ENCODE data around the gene GPR148. TPM values are rescaled to one million over a fixed set of nuclear protein-coding genes. Genes with fewer than 3 reads are reported as not detected.
A peak's percentile ranks its signal among the peaks of the same experiment; 100 is the strongest.

GPR148 gene
- polyA plus RNA-seq, 2 of the 4 experiments (the other 2 are of a cell fraction) = not detected

DNA sequence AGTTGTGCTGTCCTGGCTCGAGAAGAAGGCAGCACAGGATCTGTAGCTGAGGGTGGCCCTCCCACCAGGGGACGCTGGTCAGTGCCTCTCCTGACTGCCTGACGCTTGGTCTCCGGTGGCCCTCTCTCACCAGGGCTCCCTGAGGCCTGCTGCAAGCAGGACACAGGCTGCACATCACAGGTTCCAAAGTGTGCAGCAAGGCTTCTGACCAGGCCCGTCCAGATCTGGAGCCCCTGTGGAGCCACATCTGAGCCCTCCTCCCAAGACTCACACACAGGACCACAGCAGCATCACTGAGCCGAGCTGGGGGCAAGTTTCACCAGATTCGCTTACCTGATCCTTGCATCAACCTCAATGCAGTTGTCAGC is 38.5 kb downstream of the GPR148 start:
- POLR2A ChIA-PET = no interaction called here

More for the DNA sequence above, 38.5 kb downstream of the GPR148 start:
- FAIRE-seq (no peak), ATAC-seq (peak; percentile 47 to 70; a peak in 5 of 6 replicates), DNase-seq (ENCODE audit: low read depth in 1 of 2, low spot score in 1 of 2) (no peak)
- Histone ChIP-seq H3K4me2 (no peak overlapping the region), H3K4me3 (no peak overlapping the region), H3K4me1 (no peaks in the 10 kb centered on the region), H3K27ac (no peak overlapping the region), H3K9me3 (no peaks in the 10 kb centered on the region)
- CTCF ChIA-PET = no interaction called here
- 39% methylated on average over 2 of the region's 7 CpGs for WGBS (ENCODE audit: missing lambda C conversion rate)
- TF ChIP-seq MYC (IDR thresholded peaks at IDR 0.05; ENCODE audit: borderline replicate concordance, low read length) (no peak), RCOR1 (IDR thresholded peaks at IDR 0.05; ENCODE audit: low read depth, low read length) (no peak), TP53 (CRISPR knock-in tag; IDR thresholded peaks at IDR 0.05) (no peak), FOSB (CRISPR knock-in tag; IDR thresholded peaks at IDR 0.05) (no peak), RARB (CRISPR knock-in tag; IDR thresholded peaks at IDR 0.05) (no peak), CTCF (IDR thresholded peaks at IDR 0.05) (no peak), ESRRA (IDR thresholded peaks at IDR 0.05; ENCODE audit: borderline replicate concordance, low read length) (no peak), CEBPB (IDR thresholded peaks at IDR 0.05) (no peak), SREBF2 (IDR thresholded peaks at IDR 0.05) (no peak), HEYL (CRISPR knock-in tag; IDR thresholded peaks at IDR 0.05) (no peak), ZNF302 (CRISPR knock-in tag; IDR thresholded peaks at IDR 0.05) (no peak), FOSL2 (IDR thresholded peaks at IDR 0.05) (no peak), FOSL2 (CRISPR knock-in tag; IDR thresholded peaks at IDR 0.05) (no peak), CHD4 (IDR thresholded peaks at IDR 0.05; ENCODE audit: borderline replicate concordance) (no peak)
- TF ChIP-seq, protein P1, sequence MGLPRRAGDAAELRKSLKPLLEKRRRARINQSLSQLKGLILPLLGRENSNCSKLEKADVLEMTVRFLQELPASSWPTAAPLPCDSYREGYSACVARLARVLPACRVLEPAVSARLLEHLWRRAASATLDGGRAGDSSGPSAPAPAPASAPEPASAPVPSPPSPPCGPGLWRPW (IDR thresholded peaks at IDR 0.05) = no peak
- TF ChIP-seq, protein P2, sequence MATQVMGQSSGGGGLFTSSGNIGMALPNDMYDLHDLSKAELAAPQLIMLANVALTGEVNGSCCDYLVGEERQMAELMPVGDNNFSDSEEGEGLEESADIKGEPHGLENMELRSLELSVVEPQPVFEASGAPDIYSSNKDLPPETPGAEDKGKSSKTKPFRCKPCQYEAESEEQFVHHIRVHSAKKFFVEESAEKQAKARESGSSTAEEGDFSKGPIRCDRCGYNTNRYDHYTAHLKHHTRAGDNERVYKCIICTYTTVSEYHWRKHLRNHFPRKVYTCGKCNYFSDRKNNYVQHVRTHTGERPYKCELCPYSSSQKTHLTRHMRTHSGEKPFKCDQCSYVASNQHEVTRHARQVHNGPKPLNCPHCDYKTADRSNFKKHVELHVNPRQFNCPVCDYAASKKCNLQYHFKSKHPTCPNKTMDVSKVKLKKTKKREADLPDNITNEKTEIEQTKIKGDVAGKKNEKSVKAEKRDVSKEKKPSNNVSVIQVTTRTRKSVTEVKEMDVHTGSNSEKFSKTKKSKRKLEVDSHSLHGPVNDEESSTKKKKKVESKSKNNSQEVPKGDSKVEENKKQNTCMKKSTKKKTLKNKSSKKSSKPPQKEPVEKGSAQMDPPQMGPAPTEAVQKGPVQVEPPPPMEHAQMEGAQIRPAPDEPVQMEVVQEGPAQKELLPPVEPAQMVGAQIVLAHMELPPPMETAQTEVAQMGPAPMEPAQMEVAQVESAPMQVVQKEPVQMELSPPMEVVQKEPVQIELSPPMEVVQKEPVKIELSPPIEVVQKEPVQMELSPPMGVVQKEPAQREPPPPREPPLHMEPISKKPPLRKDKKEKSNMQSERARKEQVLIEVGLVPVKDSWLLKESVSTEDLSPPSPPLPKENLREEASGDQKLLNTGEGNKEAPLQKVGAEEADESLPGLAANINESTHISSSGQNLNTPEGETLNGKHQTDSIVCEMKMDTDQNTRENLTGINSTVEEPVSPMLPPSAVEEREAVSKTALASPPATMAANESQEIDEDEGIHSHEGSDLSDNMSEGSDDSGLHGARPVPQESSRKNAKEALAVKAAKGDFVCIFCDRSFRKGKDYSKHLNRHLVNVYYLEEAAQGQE (IDR thresholded peaks at IDR 0.05) = no peak
- TF ChIP-seq, protein P3, sequence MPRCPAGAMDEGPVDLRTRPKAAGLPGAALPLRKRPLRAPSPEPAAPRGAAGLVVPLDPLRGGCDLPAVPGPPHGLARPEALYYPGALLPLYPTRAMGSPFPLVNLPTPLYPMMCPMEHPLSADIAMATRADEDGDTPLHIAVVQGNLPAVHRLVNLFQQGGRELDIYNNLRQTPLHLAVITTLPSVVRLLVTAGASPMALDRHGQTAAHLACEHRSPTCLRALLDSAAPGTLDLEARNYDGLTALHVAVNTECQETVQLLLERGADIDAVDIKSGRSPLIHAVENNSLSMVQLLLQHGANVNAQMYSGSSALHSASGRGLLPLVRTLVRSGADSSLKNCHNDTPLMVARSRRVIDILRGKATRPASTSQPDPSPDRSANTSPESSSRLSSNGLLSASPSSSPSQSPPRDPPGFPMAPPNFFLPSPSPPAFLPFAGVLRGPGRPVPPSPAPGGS (IDR thresholded peaks at IDR 0.05) = no peak
- TF ChIP-seq, protein P4, sequence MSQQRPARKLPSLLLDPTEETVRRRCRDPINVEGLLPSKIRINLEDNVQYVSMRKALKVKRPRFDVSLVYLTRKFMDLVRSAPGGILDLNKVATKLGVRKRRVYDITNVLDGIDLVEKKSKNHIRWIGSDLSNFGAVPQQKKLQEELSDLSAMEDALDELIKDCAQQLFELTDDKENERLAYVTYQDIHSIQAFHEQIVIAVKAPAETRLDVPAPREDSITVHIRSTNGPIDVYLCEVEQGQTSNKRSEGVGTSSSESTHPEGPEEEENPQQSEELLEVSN (IDR thresholded peaks at IDR 0.05; ENCODE audit: borderline replicate concordance, low read depth) = no peak
- TF ChIP-seq, protein P5, sequence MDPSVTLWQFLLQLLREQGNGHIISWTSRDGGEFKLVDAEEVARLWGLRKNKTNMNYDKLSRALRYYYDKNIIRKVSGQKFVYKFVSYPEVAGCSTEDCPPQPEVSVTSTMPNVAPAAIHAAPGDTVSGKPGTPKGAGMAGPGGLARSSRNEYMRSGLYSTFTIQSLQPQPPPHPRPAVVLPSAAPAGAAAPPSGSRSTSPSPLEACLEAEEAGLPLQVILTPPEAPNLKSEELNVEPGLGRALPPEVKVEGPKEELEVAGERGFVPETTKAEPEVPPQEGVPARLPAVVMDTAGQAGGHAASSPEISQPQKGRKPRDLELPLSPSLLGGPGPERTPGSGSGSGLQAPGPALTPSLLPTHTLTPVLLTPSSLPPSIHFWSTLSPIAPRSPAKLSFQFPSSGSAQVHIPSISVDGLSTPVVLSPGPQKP (IDR thresholded peaks at IDR 0.05; ENCODE audit: low read depth, low read length) = no peak
